ENCODE data around the gene INO80B. TPM values are rescaled to one million over a fixed set of nuclear protein-coding genes. Genes with fewer than 3 reads are reported as not detected.

The INO80B gene
- total and polyA plus RNA-seq, 2 of the 8 experiments (the other 6 are each of a cell fraction or from before 2014, with no cell fraction given) = 3.9 to 18.5 TPM

GRCh38 chr2:74454654-74455511, at the start of gene INO80B (continued):
- TF ChIP-seq SAP30 (IDR thresholded peaks at IDR 0.05; ENCODE audit: insufficient read depth, insufficient replicate concordance, low read length) (peak; percentile 100), CBX5 (IDR thresholded peaks at IDR 0.05; ENCODE audit: low read depth, low read length) (no peak), GABPA (IDR thresholded peaks at IDR 0.05; ENCODE audit: borderline replicate concordance, insufficient read depth, low read length) (peak; percentile 99), SUZ12 (IDR thresholded peaks at IDR 0.05; ENCODE audit: low read length) (no peak)
